ENCODE measurements around the gene NT5C1A. TPM values are rescaled to one million over a fixed set of nuclear protein-coding genes. Genes with fewer than 3 reads are reported as not detected.

NT5C1A gene
- polyA plus RNA-seq, 1 donor from 2014 or later: not detected

GRCh38 chr1:39700348-39700747, 28.4 kb upstream of the NT5C1A start:
- no peaks in the 10 kb centered on the region for H4K20me1 ChIP-seq (ENCODE audit: insufficient read depth)
- H3K79me2 ChIP-seq (replicated peaks; ENCODE audit: insufficient read depth, low read length): no peaks in the 10 kb centered on the region
- no peak overlapping the region for H3K27ac ChIP-seq (ENCODE audit: low read length)
- peaks cover 16% of the 10 kb centered on the region for H3K27me3 ChIP-seq (ENCODE audit: insufficient read depth, low read depth, low read length)
- TF ChIP-seq MXI1 (conservative IDR thresholded peaks at IDR 0.05; ENCODE audit: poor library complexity, severe bottlenecking) (no peak), EZH2 (IDR thresholded peaks at IDR 0.05; ENCODE audit: borderline replicate concordance, insufficient read depth, low read length, poor library complexity, severe bottlenecking) (no peak), RAD21 (conservative IDR thresholded peaks at IDR 0.05) (no peak), TAF1 (IDR thresholded peaks at IDR 0.05; ENCODE audit: low read depth) (no peak), REST (IDR thresholded peaks at IDR 0.05; ENCODE audit: borderline replicate concordance) (no peak), POLR2AphosphoS5 (IDR thresholded peaks at IDR 0.05) (no peak), SMC3 (conservative IDR thresholded peaks at IDR 0.05; ENCODE audit: poor library complexity) (no peak), EP300 (conservative IDR thresholded peaks at IDR 0.05; ENCODE audit: poor library complexity, severe bottlenecking) (no peak)
- TF ChIP-seq, protein P1, sequence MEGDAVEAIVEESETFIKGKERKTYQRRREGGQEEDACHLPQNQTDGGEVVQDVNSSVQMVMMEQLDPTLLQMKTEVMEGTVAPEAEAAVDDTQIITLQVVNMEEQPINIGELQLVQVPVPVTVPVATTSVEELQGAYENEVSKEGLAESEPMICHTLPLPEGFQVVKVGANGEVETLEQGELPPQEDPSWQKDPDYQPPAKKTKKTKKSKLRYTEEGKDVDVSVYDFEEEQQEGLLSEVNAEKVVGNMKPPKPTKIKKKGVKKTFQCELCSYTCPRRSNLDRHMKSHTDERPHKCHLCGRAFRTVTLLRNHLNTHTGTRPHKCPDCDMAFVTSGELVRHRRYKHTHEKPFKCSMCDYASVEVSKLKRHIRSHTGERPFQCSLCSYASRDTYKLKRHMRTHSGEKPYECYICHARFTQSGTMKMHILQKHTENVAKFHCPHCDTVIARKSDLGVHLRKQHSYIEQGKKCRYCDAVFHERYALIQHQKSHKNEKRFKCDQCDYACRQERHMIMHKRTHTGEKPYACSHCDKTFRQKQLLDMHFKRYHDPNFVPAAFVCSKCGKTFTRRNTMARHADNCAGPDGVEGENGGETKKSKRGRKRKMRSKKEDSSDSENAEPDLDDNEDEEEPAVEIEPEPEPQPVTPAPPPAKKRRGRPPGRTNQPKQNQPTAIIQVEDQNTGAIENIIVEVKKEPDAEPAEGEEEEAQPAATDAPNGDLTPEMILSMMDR (IDR thresholded peaks at IDR 0.05; ENCODE audit: poor library complexity, severe bottlenecking): no peak
- no peaks in the 10 kb centered on the region for H3K36me3 ChIP-seq (ENCODE audit: insufficient read depth, low read length)
- H2AFZ ChIP-seq (ENCODE audit: low read depth, low read length): no peak overlapping the region
- H3K9me3 ChIP-seq (ENCODE audit: low read length): peaks cover 3% of the 10 kb centered on the region
- no peaks in the 10 kb centered on the region for H3F3A ChIP-seq (ENCODE audit: insufficient read depth, low read length, poor library complexity, severe bottlenecking)
- H3K4me3 ChIP-seq (ENCODE audit: low read length): no peak overlapping the region
- H3K9ac ChIP-seq (ENCODE audit: low read length): no peak overlapping the region
- H3K4me2 ChIP-seq (ENCODE audit: low read length): no peak overlapping the region
- H3K9me2 ChIP-seq (ENCODE audit: insufficient read depth, low read length): no peaks in the 10 kb centered on the region

DNA sequence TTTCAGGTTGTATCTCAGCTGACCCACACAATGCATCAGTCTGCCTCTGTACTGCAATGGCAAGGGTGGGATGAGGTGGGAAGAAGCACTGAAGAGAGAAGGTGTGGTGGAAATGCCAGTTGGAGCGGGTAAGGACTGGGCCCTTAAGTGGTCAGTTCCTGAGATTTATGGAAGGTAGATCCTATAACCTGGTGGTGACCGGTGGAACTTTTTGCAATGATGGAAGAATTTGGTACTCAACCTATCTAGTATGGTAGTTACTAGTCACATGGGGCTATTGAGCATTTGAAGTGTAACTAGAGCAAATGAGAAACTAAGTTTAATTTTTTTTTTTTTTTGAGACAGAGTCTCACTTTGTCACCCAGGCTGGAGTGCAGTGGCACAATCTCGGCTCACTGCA, 27.5 kb upstream of the NT5C1A start:
- H3K4me2 ChIP-seq (ENCODE audit: low read length): no peak overlapping the region
- no peak overlapping the region for H2AFZ ChIP-seq (ENCODE audit: low read depth, low read length)
- peaks cover 26% of the 10 kb centered on the region for H3K27me3 ChIP-seq (ENCODE audit: insufficient read depth, low read depth, low read length)
- no peaks in the 10 kb centered on the region for H4K20me1 ChIP-seq (ENCODE audit: insufficient read depth)
- no peak for TF ChIP-seq EP300 (conservative IDR thresholded peaks at IDR 0.05; ENCODE audit: poor library complexity, severe bottlenecking)
- no peak for TF ChIP-seq EZH2 (IDR thresholded peaks at IDR 0.05; ENCODE audit: borderline replicate concordance, insufficient read depth, low read length, poor library complexity, severe bottlenecking)
- TF ChIP-seq SMC3 (conservative IDR thresholded peaks at IDR 0.05; ENCODE audit: poor library complexity): no peak
- no peak for TF ChIP-seq POLR2AphosphoS5 (IDR thresholded peaks at IDR 0.05)
- TF ChIP-seq, protein P1 (IDR thresholded peaks at IDR 0.05; ENCODE audit: poor library complexity, severe bottlenecking): no peak
- TF ChIP-seq RAD21 (conservative IDR thresholded peaks at IDR 0.05): no peak
- TF ChIP-seq REST (IDR thresholded peaks at IDR 0.05; ENCODE audit: borderline replicate concordance): no peak
- TF ChIP-seq MXI1 (conservative IDR thresholded peaks at IDR 0.05; ENCODE audit: poor library complexity, severe bottlenecking): no peak
- no peak for TF ChIP-seq TAF1 (IDR thresholded peaks at IDR 0.05; ENCODE audit: low read depth)
- no peaks in the 10 kb centered on the region for H3K36me3 ChIP-seq (ENCODE audit: insufficient read depth, low read length)
- no peak overlapping the region for H3K9ac ChIP-seq (ENCODE audit: low read length)
- no peaks in the 10 kb centered on the region for H3F3A ChIP-seq (ENCODE audit: insufficient read depth, low read length, poor library complexity, severe bottlenecking)
- H3K27ac ChIP-seq (ENCODE audit: low read length): no peak overlapping the region
- no peaks in the 10 kb centered on the region for H3K9me2 ChIP-seq (ENCODE audit: insufficient read depth, low read length)
- H3K4me3 ChIP-seq (ENCODE audit: low read length): no peak overlapping the region
- H3K79me2 ChIP-seq (replicated peaks; ENCODE audit: insufficient read depth, low read length): no peaks in the 10 kb centered on the region
- peaks cover 3% of the 10 kb centered on the region for H3K9me3 ChIP-seq (ENCODE audit: low read length)
